GM21717 (cell line): ENCODE data around the gene RPAP2.
"Not testable (repeated sequence)": the region's sequence is repeated elsewhere in the genome, so short reads cannot be mapped to it uniquely, and the experiment has no call there.

ENCODE experiments used
- ATAC-seq: cut with Tn5 transposase; IDR thresholded peaks from one replicate; pipeline ENCODE4 v1.9.1; 2021; ENCODE audit warnings: mild to moderate bottlenecking, moderate library complexity; ENCODE audit not compliant: unreplicated experiment

RPAP2 gene

DNA sequence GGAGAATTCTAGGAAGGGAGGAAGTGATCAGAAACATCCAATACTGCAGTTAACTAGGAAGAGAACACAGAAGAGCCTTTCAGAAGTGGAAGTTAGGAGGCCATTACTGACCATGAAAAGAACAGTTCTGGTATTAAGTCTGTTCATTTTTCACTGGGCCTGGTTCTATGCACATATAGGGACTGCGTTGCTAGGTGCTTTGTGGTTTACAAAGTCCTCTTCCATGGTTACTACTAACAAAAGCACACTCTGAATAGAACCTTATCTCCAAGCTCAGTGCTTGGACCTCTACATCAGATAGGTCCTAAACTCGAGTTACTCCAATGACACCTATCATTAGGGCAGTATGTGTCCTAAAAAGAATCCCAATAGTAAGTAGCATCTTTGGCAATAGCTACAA, 75.4 kb downstream of the RPAP2 start:
- ATAC-seq, result no peak

DNA sequence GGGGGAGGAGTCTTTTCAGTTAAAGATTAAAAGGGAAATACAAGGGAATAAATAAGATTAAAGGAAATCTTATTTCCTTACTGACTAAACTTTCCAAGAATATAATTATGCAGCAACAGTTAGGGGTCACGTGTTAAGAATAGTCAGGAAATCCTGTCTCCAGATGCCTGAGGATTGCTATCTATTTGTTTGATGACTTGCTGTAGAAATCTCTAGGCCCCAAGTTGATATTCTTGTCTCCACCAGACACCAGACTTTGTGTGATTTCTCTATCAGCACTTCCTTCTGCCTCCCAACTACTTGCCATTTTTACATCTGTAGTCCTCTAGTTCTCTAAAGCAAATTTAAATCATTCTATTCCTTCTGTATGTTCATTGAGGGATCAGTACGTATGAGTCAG, 77.5 kb downstream of the RPAP2 start:
- no peak for ATAC-seq

DNA sequence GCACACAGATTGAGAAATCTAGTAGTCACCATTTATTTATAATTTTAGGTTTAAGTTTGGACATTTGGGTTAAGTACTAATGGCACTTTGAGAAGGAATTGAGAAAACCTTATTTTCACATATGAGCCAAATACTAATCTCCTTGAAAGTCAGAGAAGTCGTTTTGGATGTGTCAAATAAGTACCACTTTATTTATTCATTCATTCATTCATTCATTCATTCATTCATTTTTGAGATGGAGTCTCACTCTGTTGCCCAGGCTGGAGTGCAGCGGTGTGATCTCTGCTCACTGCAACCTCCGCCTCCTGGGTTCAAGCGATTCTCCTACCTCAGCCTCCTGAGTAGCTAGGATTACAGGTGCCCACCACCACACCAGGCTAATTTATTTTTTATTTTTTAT, 79.1 kb downstream of the RPAP2 start:
- not testable (repeated sequence) for ATAC-seq

DNA sequence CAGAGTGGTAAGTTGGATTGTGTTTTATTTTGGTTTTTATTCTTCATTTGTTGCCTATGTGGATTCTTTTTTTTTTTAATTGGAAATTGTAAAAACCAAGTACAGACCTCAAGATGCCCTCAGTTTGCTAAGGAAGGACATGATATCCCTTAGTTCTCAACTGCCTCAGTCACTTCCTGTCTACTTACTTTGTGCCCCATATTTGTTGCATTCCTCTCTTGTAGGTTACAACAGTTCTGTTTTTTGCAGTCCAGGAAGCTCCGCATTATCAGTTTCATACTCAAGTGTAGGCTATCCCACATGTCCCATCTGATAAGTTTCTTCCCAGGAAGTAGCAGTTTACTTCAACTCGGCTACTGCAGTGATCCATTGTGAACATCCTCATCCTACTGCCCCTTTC, 82.0 kb downstream of the RPAP2 start:
- ATAC-seq, result no peak

DNA sequence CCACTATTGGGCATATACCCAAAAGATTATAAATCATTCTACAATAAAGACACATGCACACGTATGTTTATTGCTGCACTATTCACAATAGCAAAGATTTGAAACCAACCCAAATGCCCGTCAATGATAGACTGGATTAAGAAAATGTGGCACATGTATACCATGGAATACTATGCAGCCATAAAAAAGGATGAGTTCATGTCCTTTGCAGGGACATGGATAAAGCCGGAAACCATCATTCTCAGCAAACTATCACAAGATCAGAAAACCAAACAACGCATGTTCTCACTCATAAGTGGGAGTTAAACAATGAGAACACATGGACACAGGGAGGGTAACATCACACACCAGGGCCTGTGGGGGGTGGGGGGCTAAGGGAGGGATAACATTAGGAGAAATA, 95.1 kb downstream of the RPAP2 start:
- ATAC-seq, result not testable (repeated sequence)

DNA sequence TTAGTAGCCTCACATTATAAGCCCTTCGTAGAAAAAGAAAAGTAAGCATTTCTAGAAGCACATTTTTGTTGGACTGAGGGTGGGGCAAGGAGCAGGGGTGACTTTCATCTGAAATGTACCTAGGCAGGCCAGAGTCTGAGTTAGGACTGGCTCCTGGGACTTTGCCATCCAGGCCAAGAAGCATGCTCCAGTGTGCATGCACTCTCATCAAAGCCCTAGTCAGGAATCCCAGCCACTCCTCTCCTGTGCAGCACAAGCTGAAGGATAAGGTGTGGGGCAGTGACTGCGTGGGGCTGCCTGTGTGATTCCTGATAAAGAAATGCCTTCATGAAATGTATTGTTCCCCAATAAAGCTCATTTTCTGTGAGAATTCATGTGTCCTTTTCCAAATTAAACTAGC, 99.7 kb downstream of the RPAP2 start:
- ATAC-seq, result no peak

DNA sequence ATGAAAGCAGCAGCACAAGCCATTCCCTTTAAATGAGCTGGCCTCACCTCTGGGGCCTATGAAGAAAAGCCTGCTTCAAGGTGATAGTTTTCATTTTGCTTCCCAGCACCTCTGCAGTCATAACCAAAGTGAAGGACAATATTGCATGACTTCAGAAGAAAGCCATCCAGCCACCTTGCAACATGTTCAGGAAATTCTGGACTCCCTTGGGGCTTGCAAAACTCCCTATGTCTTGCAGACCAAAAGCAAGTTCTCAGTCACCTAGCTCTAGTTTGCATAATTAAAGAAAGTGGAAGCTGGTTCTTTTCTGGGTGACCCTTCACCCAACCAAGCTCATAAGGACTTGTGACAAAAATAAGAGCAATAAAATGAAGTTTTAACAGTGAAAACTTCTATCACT, 100.2 kb downstream of the RPAP2 start:
- peak; percentile 77 for ATAC-seq

DNA sequence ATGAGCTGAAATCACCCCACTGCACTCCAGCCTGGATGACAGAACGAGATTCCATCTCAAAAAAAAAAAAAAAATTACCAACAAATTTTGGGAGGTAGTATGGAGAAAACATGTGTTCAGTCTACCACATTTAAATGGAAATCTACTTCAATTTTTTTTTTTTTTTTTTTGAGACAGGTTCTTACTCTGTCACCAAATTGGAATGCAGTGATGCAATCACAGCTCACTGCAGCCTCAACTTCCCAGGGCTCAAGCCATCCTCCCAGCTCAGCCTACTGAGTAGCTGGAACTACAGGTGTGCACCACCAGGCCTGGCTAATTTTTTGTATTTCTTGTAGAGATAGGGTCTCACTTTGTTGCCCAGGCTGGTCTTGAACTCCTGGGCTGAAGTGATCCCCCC, 105.8 kb downstream of the RPAP2 start:
- ATAC-seq, result no peak

DNA sequence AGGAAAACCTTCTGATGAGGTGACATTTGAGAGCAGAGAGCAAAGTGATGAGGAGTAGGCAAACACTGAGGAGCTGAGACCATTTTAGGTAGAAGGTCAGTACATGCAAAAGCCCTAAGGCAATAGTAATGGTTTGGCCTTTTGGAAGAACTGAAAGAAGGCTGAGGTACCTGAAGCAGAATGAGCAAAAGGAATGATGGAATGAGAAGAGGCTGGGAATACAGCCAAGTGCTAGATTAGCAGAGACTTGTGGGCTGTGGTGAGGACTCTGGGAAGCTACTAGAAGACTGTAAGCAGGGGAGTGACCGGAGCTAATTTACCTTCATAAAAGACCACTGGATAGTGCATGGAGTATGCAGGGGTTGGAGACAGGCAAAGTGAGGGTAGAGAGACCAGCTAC, 110.0 kb downstream of the RPAP2 start:
- ATAC-seq, result no peak

DNA sequence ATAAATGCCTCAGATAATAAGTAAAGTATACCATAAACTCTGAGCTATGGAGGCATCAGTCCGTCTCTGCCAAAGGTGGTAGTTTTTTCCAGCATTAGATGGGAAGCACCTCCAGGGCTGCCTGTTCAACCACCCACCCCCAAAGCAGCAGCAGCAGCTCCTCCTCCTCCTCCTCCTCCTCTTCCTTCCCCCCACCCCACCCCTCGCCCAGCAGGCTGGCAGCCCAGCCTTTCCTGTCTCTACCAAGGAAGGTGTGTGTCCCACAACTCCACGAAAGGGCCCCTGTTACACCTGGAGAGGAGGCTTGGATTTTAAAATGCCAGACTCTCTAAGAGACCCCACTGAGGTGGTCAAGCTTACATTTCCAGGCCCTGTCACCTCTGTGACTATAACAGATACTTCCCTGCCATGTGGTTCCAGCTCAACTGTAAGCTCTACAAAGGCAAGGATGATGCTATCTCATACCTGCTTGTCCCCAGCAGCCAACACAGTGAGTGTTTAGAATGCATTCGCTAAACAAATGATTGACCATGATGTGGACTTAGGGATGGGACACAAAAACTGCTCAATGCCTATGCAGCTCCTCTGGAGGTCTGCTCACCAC, 111.2 kb downstream of the RPAP2 start:
- ATAC-seq, result no peak

DNA sequence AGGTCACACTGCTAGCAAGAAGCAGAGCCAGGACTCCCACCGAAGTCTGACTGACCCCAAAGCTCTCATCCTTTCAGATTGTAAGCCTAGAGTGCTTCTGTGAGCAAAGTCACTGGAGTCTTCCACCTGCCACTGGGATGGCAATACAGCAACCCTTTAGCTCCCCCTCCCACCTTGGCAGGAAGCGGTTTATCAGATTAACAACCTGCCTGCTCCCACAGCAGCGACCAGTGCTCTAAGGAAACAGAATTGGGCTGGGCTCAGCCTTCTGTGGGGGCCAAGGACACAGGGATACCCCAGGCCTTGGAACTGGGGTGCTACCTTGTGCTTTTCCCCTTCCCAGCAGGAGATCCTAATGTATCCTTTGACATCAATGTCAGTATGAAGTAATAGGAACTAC, 111.8 kb downstream of the RPAP2 start:
- no peak for ATAC-seq

DNA sequence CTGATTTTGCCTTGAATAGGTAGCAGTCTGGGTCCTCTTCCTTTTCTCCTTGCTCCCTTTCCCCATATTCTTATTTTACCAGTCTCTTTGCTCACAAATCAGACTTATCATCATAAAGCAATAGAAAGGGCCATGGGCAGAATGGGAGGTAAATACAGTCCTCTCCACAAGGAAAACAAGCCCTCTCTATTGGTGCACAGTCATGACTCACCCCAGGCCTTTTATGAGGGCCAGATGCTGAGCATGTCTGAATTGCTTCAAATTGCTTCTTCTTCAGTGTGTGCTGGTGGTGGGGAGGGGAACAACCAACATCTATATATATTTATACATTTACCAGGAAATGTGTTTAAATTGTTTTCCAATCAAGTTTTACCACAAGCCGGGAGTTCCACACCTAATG, 112.7 kb downstream of the RPAP2 start:
- no peak for ATAC-seq

DNA sequence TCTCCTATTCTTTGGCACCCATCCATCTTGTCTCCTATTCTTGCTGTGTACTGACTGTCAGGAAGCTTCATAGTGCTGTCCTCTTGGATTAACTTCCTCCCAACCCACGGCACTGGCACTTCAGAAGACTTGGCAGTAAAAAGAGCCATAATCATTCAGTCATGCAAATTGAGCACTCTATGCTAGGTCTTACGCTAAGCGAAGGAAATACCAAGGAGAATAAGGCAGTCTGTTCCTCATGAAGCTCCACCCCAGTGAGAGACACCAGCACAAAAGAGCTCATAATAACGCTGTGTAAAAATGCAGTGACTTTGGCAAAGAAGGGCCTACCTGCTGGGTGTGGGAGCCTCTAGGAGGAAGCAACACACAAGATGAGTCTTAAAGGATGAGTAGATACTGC, 120.8 kb downstream of the RPAP2 start:
- ATAC-seq, result no peak

DNA sequence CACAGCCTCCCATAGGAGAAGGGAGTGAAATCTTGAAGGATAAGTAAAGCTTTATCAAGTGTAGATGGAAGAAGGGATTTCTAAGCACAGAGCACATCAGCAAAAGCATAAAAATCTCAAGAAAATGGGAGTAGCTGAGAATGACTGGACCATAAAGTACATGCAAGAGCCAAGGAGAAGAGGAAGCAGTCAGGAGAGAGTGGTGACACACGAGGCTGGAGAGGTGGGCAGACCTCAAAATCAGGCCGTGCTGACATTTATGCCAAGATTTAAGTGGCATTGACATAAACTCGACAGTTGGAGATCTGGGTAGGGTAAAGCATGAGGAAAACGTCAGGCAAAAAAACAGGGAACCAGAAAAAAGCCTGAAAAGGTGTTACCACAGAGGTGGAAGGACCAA, 125.5 kb downstream of the RPAP2 start:
- no peak for ATAC-seq

DNA sequence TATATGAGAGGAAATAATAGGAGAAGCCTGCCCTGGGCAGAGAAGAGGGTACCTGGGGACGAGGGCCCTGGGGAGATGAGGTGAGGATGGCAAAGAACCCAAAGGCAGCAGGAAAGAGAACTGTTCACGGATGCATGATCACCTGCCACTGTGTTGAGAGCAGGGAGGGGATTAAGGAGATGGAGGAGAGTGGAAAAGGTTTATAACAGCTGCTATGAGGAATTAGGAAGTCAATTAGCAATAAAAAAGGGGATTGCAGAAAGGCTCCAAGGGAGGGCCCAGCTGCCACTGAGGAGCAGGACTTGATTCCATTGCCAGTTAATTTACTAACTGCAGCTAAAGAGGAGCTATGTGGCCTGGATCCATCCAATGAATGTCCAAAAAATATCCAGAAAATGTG, 126.8 kb downstream of the RPAP2 start:
- no peak for ATAC-seq

DNA sequence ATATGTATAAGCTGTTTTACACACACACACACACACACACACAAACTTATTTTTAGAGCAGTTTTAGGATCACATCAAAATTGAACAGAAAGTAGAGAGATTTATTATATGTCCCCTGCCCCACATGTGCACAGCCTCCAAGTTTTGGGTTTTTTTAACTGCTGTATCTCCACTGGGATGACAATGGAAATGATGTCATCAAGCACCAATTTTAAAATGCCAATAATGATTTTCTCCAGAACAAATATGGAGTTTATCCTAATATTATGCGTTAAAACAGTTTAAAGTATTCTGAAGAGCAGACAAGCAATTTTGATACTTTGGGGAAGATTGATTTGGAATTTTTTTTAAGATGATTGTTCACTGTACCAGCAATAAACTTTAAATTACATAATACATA, 131.2 kb downstream of the RPAP2 start:
- no peak for ATAC-seq

DNA sequence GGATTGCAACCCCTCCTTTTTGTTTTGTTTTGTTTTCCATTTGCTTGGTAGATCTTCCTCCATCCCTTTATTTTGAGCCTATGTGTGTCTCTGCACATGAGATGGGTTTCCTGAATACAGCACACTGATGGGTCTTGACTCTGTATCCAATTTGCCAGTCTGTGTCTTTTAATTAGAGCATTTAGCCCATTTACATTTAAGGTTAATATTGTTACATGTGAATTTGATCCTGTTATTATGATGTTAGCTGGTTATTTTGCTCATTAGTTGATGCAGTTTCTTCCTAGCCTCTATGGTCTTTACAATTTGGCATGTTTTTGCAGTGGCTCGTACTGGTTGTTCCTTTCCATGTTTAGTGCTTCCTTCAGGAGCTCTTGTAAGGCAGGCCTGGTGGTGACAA, 135.7 kb downstream of the RPAP2 start:
- not testable (repeated sequence) for ATAC-seq

DNA sequence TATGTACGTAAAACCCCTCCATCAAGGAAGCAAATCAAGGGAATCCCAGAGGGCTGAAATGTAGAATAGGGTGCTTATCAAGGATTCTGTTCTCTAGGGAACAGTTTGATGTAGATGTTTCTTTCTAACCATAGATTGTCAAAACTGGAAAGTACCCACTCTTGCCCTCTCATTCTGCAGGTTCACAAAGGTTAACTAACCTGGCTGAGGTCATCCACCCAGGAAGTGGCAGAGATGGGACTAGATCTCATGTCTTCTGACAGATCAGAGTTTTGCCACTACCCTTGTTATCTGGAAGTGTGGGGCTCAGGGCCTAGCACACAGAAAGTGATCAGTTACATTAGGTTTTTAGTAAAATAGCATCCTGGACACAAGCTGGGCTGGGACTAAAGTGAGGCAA, 140.4 kb downstream of the RPAP2 start:
- ATAC-seq, result no peak

DNA sequence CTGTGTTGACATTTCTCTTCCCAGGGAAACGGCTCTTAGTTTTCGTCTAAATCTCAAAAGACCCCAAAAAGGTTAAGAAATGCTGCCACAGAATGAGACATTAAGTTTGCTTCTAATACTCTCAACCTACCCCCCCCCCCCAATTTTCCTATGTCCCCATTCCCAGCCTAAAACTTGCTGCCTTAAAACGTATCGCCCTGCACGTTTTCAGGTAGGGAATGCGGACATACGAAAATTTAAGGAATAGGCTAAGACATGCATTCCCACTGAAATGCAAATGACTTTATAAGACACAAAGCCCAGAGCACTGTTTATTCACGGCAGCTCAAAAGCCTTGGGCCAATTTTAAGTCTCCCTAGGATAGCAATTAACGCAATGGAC, 142.4 kb downstream of the RPAP2 start:
- ATAC-seq, result no peak

DNA sequence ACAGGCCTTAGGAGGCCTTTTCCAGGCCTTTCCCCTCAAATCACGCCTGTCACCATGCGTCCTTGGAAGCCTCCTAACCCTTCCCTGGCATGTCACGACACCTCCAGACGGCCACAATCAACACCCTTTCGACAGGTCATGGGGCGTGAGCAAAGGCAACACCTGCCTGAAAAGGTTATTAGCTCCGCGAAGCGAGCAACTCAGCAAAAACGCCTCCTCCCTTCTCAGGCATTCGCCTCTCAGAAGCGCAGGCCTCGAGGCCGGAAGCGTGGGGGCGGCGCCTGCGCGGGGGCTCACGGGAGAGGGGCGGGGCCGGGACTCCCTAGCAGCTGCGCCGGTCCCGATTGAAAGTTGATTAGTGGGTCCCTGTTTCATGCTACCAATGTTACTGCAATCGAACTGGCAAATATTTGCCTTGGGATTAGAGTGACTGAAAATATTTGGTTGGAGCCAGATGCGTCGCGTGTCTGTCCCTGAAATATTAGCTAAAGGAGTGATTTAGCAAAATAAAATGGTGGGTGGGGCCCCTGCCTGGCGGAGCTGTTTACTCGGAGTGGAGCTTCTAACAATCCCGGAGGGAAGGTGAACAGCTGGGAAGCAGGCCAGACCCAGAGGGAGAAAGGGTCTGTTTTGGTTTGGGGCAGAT, 143.0 kb downstream of the RPAP2 start:
- no peak for ATAC-seq

DNA sequence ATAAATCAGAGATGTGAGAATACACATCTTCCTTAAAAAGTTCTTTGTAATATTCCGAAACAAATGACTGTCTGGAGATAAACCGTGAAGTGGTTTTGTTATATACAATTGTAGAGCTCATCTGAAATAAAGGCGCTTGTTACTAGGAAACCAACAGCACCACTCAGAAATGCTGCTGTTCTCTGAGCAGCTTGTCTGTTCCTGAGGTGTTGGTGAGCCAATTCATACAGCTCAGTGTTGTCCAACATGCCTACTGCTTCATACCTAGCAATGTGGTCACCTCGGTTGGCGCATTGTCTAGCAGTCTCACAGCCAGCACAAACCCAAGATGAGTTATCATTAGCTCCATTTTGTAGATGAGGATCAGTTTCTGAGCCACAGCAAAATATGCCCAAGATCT, 143.5 kb downstream of the RPAP2 start:
- no peak for ATAC-seq

DNA sequence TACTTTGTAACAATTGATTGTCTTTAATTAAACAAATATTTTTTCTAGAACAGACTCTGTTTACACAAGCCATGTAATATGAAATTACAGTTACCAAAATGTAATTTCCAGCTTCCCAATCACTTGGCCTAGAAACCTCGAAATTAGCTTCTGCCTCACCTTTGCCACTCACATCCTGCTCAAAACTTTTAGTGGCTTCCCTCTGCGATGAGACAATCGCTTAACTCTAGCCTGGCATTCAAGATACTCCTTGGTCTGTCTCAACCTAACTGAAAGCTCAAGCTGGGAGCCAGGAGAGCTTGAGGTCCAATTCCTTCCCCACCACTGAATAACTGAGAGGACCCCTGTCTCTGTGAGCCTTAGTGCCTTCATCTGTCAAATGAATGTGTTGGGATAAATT, 145.0 kb downstream of the RPAP2 start:
- ATAC-seq, result no peak

DNA sequence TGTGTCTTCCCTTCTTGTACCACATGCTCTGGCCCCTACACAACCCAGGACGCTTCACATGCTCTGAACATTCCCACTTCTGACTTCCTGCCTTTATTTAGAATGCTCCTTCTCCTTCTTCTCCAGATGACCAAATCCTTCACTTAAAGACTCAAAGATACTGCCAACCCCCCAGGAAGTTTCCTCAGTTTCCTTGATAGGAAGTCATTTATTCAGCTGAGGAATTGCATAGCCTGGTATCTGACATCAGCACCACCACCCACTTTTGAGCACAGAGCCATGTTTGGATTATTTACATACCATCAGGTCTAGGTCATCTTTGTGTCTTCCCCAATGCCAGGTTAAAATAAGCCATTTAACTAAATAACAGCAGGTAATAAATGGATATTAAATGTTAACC, 145.5 kb downstream of the RPAP2 start:
- no peak for ATAC-seq
